WI38 (cell line): ENCODE measurements around the gene LYPD6B.

Experiments used
- H3K4me3 ChIP-seq: 2 replicates; pipeline ENCODE4 v1.5.1; 2011; ENCODE audit warnings: low read depth, mild to moderate bottlenecking, control low read depth, low read length
- CTCF ChIP-seq: IDR thresholded peaks from 2 replicates; pipeline ENCODE4 v1.5.1; 2012; ENCODE audit warnings: low read depth, mild to moderate bottlenecking, control low read depth, low read length

LYPD6B gene

GRCh38 chr2:149012545-149012944 lies 26.0 kb upstream of the LYPD6B start:
- H3K4me3 ChIP-seq: no peak overlapping the region
- no peak for TF ChIP-seq CTCF

GRCh38 chr2:149015501-149015900 lies 23.0 kb upstream of the LYPD6B start:
- no peak overlapping the region for H3K4me3 ChIP-seq
- no peak for TF ChIP-seq CTCF

GRCh38 chr2:149015926-149016563 lies 22.5 kb upstream of the LYPD6B start:
- no peak overlapping the region for H3K4me3 ChIP-seq

GRCh38 chr2:149017116-149017985 lies 21.1 kb upstream of the LYPD6B start:
- TF ChIP-seq CTCF: peak; percentile 82
- no peak overlapping the region for H3K4me3 ChIP-seq

More at GRCh38 chr2:149015926-149016563, 22.5 kb upstream of the LYPD6B start:
- TF ChIP-seq CTCF: no peak

- H3K4me3 ChIP-seq: no peak overlapping the region
- no peak for TF ChIP-seq CTCF
Observed at GRCh38 chr2:149018981-149019380, 19.5 kb upstream of the LYPD6B start.

GRCh38 chr2:149019768-149020167 lies 18.7 kb upstream of the LYPD6B start:
- H3K4me3 ChIP-seq: no peak overlapping the region
- no peak for TF ChIP-seq CTCF

- TF ChIP-seq CTCF: no peak
- H3K4me3 ChIP-seq: no peak overlapping the region
Observed at GRCh38 chr2:149020432-149020851, 18.1 kb upstream of the LYPD6B start.
